ENCODE measurements around the gene STK11IP. TPM values are rescaled to one million over a fixed set of nuclear protein-coding genes. Genes with fewer than 3 reads are reported as not detected.
A peak's percentile ranks its signal among the peaks of the same experiment; 100 is the strongest.

Gene STK11IP
- total and polyA plus RNA-seq, 2 of the 13 experiments (the other 11 are each of a cell fraction or from before 2014, with no cell fraction given): 12.8 to 24.0 TPM

- TF ChIP-seq ZNF550 (CRISPR knock-in tag; IDR thresholded peaks at IDR 0.05; ENCODE audit: borderline replicate concordance) (no peak), ZNF451 (CRISPR knock-in tag; IDR thresholded peaks at IDR 0.05) (no peak), MNT (IDR thresholded peaks at IDR 0.05) (peak; percentile 79), HOXD1 (CRISPR knock-in tag; IDR thresholded peaks at IDR 0.05) (peak; percentile 78; the same call in 1 of the 2 replicates), BATF2 (CRISPR knock-in tag; IDR thresholded peaks at IDR 0.05) (peak; percentile 1; the same call in 1 of the 2 replicates), LBX2 (CRISPR knock-in tag; IDR thresholded peaks at IDR 0.05; ENCODE audit: borderline replicate concordance) (0 out of 2 replicates have a peak, but pooled peaks have one; percentile 79), ZNF703 (CRISPR knock-in tag; IDR thresholded peaks at IDR 0.05; ENCODE audit: borderline replicate concordance) (no peak), MLX (CRISPR knock-in tag; IDR thresholded peaks at IDR 0.05) (peak; percentile 49; the same call in 1 of the 2 replicates), DDIT3 (CRISPR knock-in tag; IDR thresholded peaks at IDR 0.05) (no peak), ELF4 (CRISPR knock-in tag; IDR thresholded peaks at IDR 0.05; ENCODE audit: borderline replicate concordance) (peak; percentile 99), NFAT5 (CRISPR knock-in tag; IDR thresholded peaks at IDR 0.05) (peak; percentile 39; the same call in 1 of the 2 replicates), ATF3 (CRISPR knock-in tag; IDR thresholded peaks at IDR 0.05) (0 out of 2 replicates have a peak, but pooled peaks have one; percentile 18), CSRNP2 (CRISPR knock-in tag; conservative IDR thresholded peaks at IDR 0.05; ENCODE audit: low read depth) (no peak)
Measured at GRCh38 chr2:219597552-219598307, at the start of gene STK11IP (continued).

Data from HepG2 (cell line).